Measurements from ENCODE around the gene LYZL1. TPM values are rescaled to one million over a fixed set of nuclear protein-coding genes. Genes with fewer than 3 reads are reported as not detected.
A peak's percentile ranks its signal among the peaks of the same experiment; 100 is the strongest.
"Not testable (repeated sequence)": the region's sequence is repeated elsewhere in the genome, so short reads cannot be mapped to it uniquely, and the experiment has no call there.

The LYZL1 gene
- total and polyA plus RNA-seq, 5 experiments from 2014 or later: not detected

DNA sequence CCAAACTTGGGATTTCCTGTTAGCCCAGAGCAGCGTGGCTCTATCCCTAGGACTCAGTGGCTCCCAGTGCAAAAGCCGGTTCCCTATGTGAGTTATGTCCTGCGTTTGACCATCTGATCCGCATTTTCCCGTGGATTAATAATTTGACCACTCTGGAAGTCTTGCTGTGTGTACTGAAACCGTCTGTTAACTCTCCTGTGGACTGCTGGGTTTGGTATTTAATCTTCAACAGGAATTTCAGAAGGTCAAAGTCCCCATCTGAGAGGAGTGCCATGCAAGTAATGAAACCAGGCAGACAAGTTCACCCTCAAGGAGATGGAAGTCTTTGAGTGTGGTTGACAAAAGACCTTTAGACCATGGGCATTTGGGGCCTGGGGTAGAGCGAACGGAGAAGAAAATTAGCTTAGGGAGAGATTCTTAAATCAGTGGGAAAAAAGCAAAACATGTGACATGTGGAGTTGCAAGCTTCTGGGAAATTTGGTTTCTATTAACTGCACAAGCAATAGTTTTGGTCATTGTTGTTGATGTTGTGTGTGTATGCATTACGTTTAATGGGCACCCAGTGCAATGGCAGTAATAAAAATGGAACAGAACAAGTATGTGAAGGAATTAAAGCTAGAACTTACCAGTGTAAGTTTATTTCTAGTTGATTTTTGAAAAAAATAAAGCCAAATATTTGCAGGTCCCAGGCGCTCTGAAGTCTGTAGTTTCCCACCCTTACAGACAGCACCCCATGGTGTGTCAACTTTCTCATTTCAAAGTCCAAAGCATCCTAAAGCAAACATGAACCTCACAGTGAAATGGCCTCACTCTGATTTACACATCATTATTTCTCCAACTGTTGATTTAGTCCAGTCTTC, 38.2 kb downstream of the LYZL1 start:
- H3K4me3 Mint-ChIP-seq: no peak overlapping the region
- POLR2A ChIA-PET: no interaction called here
- DNase-seq: no peak
- no peaks in the 10 kb centered on the region for H3K4me1 Mint-ChIP-seq
- peaks cover 8 to 24% (median 11%) of the 10 kb centered on the region in 5 donors for H3K27me3 Mint-ChIP-seq
- ATAC-seq: no peak
- no peaks in the 10 kb centered on the region for H3K36me3 Mint-ChIP-seq
- H3K9me3 Mint-ChIP-seq: peaks cover 0 to 5% (median 0%) of the 10 kb centered on the region in 9 donors
- H3K27ac Mint-ChIP-seq: no peak overlapping the region

DNA sequence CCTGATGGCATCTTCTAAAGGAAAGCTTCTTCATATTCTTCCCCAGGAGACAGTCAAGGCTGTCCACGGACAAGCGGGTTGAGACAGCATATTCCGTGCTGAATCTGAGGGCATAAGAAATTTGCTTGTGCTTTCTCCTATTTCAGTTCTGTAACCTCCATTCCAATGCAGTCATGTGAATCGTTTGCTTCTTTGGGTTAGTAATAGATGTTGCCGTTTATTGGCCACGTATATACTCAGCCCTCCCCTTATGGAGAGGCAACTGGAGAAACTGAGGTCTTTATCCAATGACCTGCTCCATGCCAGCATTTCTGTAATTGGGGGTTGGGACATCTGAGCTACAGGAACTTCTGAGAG, 38.9 kb downstream of the LYZL1 start:
- no peak for ATAC-seq
- Mint-ChIP-seq H3K4me1 (no peaks in the 10 kb centered on the region), H3K4me3 (no peak overlapping the region), H3K27me3 (peaks cover 10 to 24% (median 13%) of the 10 kb centered on the region in 5 donors), H3K9me3 (peaks cover 0 to 5% (median 0%) of the 10 kb centered on the region in 9 donors), H3K36me3 (no peaks in the 10 kb centered on the region), H3K27ac (no peak overlapping the region)
- POLR2A ChIA-PET: no interaction called here
- DNase-seq: no peak

DNA sequence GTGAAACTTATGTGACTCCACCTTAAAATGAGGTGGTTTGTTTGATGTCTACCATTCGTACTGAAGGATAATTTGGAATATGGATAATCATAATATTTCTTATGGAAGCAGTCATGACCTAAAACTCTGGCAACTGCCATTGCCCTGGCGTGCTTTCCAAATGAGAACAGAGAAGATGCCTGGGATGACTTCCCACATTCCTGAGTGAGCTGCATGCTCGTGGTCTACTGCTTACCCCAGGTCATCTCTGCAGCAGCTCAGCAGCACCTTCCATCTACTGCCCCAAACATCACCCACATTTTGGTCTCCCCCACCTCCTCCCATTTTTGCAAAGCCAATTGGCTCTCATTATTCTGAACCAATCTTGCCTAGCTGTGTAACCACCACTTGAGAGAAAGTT, 40.1 kb downstream of the LYZL1 start:
- H3K9me3 Mint-ChIP-seq: peaks cover 0 to 5% (median 0%) of the 10 kb centered on the region in 9 donors
- ATAC-seq (no peak), DNase-seq (no peak)
- H3K36me3 Mint-ChIP-seq: no peaks in the 10 kb centered on the region
- no peak overlapping the region for H3K27ac Mint-ChIP-seq
- H3K4me1 Mint-ChIP-seq: no peaks in the 10 kb centered on the region
- H3K4me3 Mint-ChIP-seq: no peak overlapping the region
- peaks cover 9 to 20% (median 15%) of the 10 kb centered on the region in 5 donors for H3K27me3 Mint-ChIP-seq
- POLR2A ChIA-PET: no interaction called here

DNA sequence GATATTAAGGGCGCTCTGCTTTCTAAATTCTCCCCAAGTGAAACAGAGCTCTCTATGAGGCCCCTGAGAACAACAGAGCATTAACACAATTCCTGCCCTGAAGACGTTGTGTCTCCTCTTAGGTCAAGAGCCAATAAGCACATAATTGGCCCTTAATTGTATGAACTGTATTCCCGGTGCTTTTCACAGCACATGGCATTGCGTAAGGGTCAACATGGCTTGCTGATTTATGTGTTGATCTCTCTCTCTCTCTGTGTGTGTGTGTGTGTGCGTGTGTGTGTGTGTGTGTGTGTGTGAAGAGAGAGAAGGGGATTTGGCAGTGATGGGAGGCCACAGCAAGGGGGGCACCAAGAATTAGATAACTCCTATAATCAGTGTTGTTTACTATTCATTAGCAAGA, 40.5 kb downstream of the LYZL1 start:
- peaks cover 8 to 20% (median 15%) of the 10 kb centered on the region in 5 donors for H3K27me3 Mint-ChIP-seq
- POLR2A ChIA-PET: no interaction called here
- H3K36me3 Mint-ChIP-seq: no peaks in the 10 kb centered on the region
- no peak overlapping the region for H3K4me3 Mint-ChIP-seq
- ATAC-seq: no peak
- no peaks in the 10 kb centered on the region for H3K4me1 Mint-ChIP-seq
- no peak overlapping the region for H3K27ac Mint-ChIP-seq
- DNase-seq: no peak
- peaks cover 0 to 5% (median 0%) of the 10 kb centered on the region in 9 donors for H3K9me3 Mint-ChIP-seq

DNA sequence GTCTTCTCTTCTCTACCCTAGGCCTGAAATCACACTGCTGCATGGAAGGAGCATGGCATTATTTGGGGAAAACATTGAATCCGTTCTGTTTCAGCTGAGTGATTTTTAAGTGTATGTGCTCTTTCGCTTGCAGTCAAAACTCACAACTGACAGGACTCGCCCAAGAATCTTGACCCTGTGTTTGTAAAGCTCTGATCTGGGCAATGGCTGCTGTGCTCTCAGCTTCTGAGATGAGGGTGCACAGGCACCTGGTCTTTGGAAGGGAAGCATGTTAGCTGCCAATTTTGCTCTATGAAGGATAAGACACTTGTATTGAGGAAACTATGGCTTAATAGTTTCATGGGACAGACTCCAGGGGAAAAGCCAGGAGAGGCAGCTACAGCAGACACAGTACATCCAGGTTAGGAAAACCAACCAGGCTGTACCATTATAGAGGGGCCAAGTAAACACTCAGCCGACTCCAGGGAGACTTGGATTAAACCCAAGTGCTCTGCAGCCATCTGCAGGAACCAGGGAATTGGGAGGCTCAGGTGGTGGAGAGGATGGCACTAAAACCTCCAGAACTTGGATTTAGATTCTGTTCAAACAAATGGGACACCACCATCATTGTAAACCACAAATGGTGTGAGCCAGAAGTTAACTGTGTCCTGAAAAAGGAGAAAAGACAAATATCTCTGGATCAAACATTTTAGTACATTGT, 43.3 kb downstream of the LYZL1 start:
- DNase-seq (no peak), ATAC-seq (no peak)
- Mint-ChIP-seq H3K36me3 (no peaks in the 10 kb centered on the region), H3K9me3 (peaks cover 0 to 10% (median 5%) of the 10 kb centered on the region in 9 donors), H3K27ac (no peak overlapping the region), H3K4me3 (no peak overlapping the region), H3K4me1 (no peaks in the 10 kb centered on the region), H3K27me3 (peaks cover 5 to 35% (median 16%) of the 10 kb centered on the region in 5 donors)
- POLR2A ChIA-PET: no interaction called here

DNA sequence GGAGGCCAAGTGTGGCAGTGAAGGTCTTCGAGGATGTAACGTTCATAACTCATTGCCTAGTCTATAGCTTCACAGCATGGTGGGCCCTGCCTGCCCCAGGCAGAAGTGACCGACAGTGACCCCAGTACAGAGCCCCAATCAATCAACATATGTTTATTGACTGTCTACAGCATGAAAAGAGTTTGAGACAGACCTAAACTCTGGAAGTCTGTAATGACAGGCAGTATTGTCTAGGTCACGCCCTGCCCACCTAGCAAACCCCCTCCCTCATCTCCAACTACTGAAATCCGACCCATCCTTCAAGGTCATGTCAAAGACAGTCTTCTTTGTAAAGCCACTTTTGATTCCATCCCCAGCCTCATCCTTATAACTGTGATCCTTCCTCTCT, 43.9 kb downstream of the LYZL1 start:
- peaks cover 0 to 11% (median 5%) of the 10 kb centered on the region in 9 donors for H3K9me3 Mint-ChIP-seq
- DNase-seq (no peak), ATAC-seq (no peak)
- H3K4me1 Mint-ChIP-seq: no peaks in the 10 kb centered on the region
- H3K36me3 Mint-ChIP-seq: no peaks in the 10 kb centered on the region
- H3K27me3 Mint-ChIP-seq: peaks cover 5 to 35% (median 16%) of the 10 kb centered on the region in 5 donors
- no peak overlapping the region for H3K4me3 Mint-ChIP-seq
- POLR2A ChIA-PET: no interaction called here
- H3K27ac Mint-ChIP-seq: no peak overlapping the region

DNA sequence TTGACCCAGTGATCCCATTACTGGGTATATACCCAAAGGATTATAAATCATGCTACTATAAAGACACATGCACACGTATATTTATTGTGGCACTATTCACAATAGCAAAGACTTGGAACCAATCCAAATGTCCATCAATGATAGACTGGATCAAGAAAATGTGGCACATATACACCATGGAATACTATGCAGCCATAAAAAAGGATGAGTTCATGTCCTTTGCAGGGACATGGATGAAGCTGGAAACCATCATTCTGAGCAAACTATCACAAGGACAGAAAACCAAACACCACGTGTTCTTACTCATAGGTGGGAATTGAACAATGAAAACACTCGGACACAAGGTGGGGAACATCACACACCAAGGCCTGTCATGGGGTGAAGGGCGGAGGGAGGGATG, 48.7 kb downstream of the LYZL1 start:
- H3K27me3 Mint-ChIP-seq: peaks cover 2 to 29% (median 15%) of the 10 kb centered on the region in 5 donors
- H3K27ac Mint-ChIP-seq, POLR2A ChIA-PET, H3K36me3 Mint-ChIP-seq, ATAC-seq, DNase-seq, H3K4me3 Mint-ChIP-seq, H3K4me1 Mint-ChIP-seq: not testable (repeated sequence)
- peaks cover 0 to 15% (median 4%) of the 10 kb centered on the region in 9 donors for H3K9me3 Mint-ChIP-seq

DNA sequence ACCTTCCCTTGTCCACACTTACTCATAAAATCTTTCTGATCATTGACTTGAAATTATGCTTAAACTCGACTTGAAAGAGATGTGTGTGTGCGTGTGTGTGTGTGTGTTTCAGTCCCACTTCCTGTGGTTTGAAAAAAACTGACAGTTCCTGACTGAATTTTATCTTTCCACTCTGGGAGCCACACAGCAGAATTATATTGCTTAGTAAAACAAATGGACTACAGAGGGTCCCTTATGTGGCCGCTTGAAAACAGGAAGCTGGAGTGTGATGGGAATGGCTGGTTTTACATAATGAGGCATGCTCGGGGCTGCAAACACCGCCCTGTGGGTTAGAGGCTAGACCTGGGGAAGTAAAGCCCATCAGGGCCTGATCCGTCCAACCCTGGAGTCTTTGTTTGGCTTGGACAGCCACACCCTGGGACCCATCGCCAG, 54.8 kb downstream of the LYZL1 start:
- H3K27ac Mint-ChIP-seq: no peak overlapping the region
- POLR2A ChIA-PET: no interaction called here
- H3K4me3 Mint-ChIP-seq: no peak overlapping the region
- no peaks in the 10 kb centered on the region for H3K4me1 Mint-ChIP-seq
- H3K27me3 Mint-ChIP-seq: peaks cover 3 to 26% (median 17%) of the 10 kb centered on the region in 5 donors
- DNase-seq (no peak), ATAC-seq (no peak)
- H3K36me3 Mint-ChIP-seq: peaks cover 0 to 5% (median 0%) of the 10 kb centered on the region in 3 donors
- peaks cover 0 to 9% (median 3%) of the 10 kb centered on the region in 9 donors for H3K9me3 Mint-ChIP-seq

DNA sequence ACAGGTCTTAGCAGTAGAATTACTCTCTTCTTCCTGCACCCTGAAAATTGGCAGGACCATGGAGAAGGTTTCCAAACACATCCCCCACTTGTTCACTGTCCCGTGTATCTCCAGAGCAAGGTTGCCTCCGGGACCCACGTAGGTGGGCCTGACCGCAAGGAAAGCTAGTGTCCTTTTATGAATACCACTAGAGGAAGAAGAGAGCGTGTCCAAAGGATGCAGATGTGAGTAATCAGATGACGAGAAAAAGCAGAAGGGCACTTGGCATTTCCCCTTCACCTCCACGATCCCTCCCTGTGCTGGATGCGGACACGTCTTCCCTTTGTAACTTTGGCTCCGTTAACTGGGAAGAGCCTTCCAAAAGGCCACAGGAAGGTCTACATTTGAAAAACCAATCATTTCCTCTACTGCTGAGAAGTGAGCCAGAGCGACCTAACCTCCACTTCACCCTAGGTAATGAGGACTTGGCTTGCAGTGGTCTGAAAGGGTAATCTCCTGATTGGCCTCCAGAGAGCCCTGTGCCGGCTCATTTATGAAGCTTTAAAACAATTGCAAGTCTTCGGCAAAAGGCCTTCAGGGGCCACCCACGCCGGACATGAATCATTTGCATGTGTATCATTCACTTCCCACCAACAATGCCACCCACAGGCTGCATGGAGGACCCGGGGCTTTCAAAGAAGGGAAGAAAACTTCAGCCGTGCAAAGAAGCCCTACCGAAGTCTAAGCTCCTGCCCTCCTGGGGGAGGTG, 55.4 kb downstream of the LYZL1 start:
- no peak for ATAC-seq
- H3K27ac Mint-ChIP-seq: peak overlapping the region in 1 of 10 donors; percentile 36

DNA sequence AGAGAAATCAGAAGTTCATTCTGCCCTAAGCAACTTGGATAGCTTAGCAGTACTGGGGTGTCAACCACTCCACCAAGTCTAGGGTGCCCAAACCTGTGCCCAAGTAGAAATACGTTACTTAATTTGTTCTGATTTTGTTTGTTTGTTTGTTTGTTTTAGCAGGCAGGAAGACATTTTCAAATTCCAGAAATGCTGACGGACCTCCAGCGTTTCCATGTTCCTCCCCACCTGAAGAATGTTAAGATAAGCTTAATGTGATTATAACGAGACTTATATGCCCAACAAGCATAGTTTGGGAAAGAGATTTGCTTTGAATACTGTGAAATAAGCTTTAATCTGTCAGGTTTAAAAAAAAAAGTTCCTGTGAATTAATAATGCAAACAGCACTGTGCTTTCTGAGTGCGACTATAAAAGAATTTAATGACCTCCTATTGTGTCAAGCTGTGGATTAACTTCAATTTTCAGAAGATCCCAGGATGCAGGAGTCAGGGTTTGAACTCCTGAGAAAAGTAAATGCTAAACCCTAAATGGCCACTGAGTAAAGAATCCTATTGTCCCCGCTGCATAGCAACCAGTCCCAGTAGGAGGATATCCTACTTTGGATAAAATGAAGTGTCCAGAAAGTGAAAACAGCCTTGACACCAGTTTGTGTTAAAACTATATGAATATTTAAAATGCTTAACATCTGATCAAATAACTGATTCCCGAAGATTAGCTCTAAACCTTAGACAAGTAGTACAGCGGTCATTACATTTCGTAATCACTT, 56.5 kb downstream of the LYZL1 start:
- Mint-ChIP-seq H3K4me3 (no peak overlapping the region), H3K36me3 (peaks cover 0 to 5% (median 0%) of the 10 kb centered on the region in 3 donors), H3K27me3 (peaks cover 6 to 35% (median 21%) of the 10 kb centered on the region in 5 donors), H3K4me1 (no peaks in the 10 kb centered on the region), H3K27ac (no peak overlapping the region), H3K9me3 (peaks cover 0 to 9% (median 5%) of the 10 kb centered on the region in 9 donors)
- POLR2A ChIA-PET: no interaction called here
- DNase-seq (no peak), ATAC-seq (no peak)

More for the DNA sequence above, 55.4 kb downstream of the LYZL1 start:
- Mint-ChIP-seq H3K4me1 (no peaks in the 10 kb centered on the region), H3K27me3 (peaks cover 3 to 27% (median 17%) of the 10 kb centered on the region in 5 donors), H3K9me3 (peaks cover 0 to 9% (median 3%) of the 10 kb centered on the region in 9 donors), H3K36me3 (peaks cover 0 to 5% (median 0%) of the 10 kb centered on the region in 3 donors), H3K4me3 (no peak overlapping the region)
- no peak for DNase-seq
- POLR2A ChIA-PET: no interaction called here

DNA sequence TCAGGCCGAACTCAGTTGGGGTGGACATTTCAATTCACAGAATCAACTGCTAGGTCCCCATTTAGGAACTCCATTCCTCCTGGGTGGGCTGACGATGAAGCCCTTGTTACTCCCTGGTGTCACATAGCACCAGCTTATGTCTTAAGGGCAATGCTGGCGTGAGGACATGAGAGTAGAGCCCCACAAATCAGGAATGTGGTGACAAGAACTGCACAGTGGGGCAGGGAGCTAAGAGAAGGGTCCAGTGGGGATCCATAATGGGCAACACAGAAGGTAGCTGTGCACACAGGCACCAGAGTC, 57.0 kb downstream of the LYZL1 start:
- no peak overlapping the region for H3K4me3 Mint-ChIP-seq
- DNase-seq (no peak), ATAC-seq (no peak)
- H3K27me3 Mint-ChIP-seq: peaks cover 6 to 35% (median 21%) of the 10 kb centered on the region in 5 donors
- H3K4me1 Mint-ChIP-seq: no peaks in the 10 kb centered on the region
- H3K36me3 Mint-ChIP-seq: peaks cover 0 to 5% (median 0%) of the 10 kb centered on the region in 3 donors
- H3K9me3 Mint-ChIP-seq: peaks cover 0 to 9% (median 5%) of the 10 kb centered on the region in 9 donors
- POLR2A ChIA-PET: no interaction called here
- no peak overlapping the region for H3K27ac Mint-ChIP-seq

DNA sequence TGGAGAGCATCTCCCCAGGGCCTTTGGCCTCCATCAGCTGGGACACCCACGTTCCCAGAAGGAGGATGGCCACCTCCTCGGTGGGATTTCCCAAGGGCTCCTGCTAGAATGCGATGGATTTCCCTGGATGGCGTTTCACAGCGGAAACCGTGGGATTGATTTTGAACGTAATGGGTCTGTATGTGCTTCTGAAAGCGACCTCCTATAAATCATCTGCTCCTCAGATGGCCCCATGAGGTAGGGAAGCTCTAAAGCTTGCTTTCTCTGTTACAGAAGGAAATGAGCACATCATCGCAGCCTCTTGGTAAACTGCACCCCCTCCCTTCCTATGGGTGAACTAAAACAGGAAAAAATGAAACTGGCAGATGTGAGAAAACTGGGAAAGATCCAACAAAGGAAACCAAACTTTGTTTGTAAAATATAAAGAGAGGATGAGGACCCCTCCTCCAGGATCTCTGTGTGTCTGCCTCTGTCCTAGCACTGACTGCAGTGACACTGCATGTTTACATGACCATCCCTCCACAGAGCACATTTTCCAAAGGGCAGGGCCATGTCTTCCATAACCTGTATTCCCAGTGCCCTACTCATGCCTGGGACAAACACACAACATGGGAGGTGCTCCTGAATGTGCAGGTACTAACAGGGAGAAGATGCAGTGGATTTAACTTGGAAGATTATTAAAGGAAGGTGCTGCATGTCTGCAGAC, 57.6 kb downstream of the LYZL1 start:
- peaks cover 6 to 35% (median 22%) of the 10 kb centered on the region in 5 donors for H3K27me3 Mint-ChIP-seq
- POLR2A ChIA-PET: no interaction called here
- H3K27ac Mint-ChIP-seq: peak overlapping the region in 1 of 10 donors; percentile 13
- H3K4me3 Mint-ChIP-seq: no peak overlapping the region
- no peak for DNase-seq
- ATAC-seq: no peak
- peaks cover 0 to 9% (median 5%) of the 10 kb centered on the region in 9 donors for H3K9me3 Mint-ChIP-seq
- H3K4me1 Mint-ChIP-seq: no peaks in the 10 kb centered on the region
- H3K36me3 Mint-ChIP-seq: peaks cover 0 to 5% (median 0%) of the 10 kb centered on the region in 3 donors
